Neural progenitor cell (in vitro differentiated cells): Measurements from ENCODE around the gene PIGO. TPM values are rescaled to one million over a fixed set of nuclear protein-coding genes. Genes with fewer than 3 reads are reported as not detected.

Source experiments
- DNase-seq: peaks from one replicate; pipeline ENCODE4 v3.0.0-alpha.2; 2016; ENCODE audit warnings: low spot score
- H2AFZ ChIP-seq: fragments of 200-600 bp; sonication (generic); replicated peaks from 2 replicates; pipeline ENCODE4 v1.6.1; 2016; ENCODE audit warnings: antibody characterized with exemption
- H3F3A ChIP-seq: fragments of 200-600 bp; sonication (generic); 2 replicates; pipeline ENCODE4 v1.6.1; 2016; ENCODE audit warnings: antibody characterized with exemption, low read depth
- H3K27ac ChIP-seq: fragments of 200-600 bp; sonication (generic); 2 replicates; pipeline ENCODE4 v1.5.1; 2016; ENCODE audit warnings: mild to moderate bottlenecking
- H3K27me3 ChIP-seq: fragments of 200-600 bp; sonication (generic); 2 replicates; pipeline ENCODE4 v1.6.1; 2016; ENCODE audit warnings: mild to moderate bottlenecking, moderate library complexity
- H3K36me3 ChIP-seq: fragments of 200-600 bp; sonication (generic); 2 replicates; pipeline ENCODE4 v1.5.1; 2016
- H3K4me1 ChIP-seq: fragments of 200-600 bp; sonication (generic); 2 replicates; pipeline ENCODE4 v1.6.1; 2016; ENCODE audit warnings: mixed run types
- H3K4me2 ChIP-seq: fragments of 200-600 bp; sonication (generic); 2 replicates; pipeline ENCODE4 v1.6.1; 2016
- H3K4me3 ChIP-seq: fragments of 200-600 bp; sonication (generic); 2 replicates; pipeline ENCODE4 v1.5.1; 2016
- H3K79me2 ChIP-seq: fragments of 200-600 bp; sonication (generic); 2 replicates; pipeline ENCODE4 v1.6.1; 2016; ENCODE audit warnings: low read depth
- H3K9ac ChIP-seq: fragments of 200-600 bp; sonication (generic); 2 replicates; pipeline ENCODE4 v1.6.1; 2016
- H3K9me3 ChIP-seq: fragments of 200-600 bp; sonication (generic); 2 replicates; pipeline ENCODE4 v1.5.1; 2016; ENCODE audit warnings: low read depth
- H4K20me1 ChIP-seq: fragments of 200-600 bp; sonication (generic); 2 replicates; pipeline ENCODE4 v1.6.1; 2016; ENCODE audit warnings: low read depth
- H3K27ac Mint-ChIP-seq: 3 replicates; pipeline ENCODE4 v1.8.0; 2021; ENCODE audit warnings: mixed read lengths
- H3K27me3 Mint-ChIP-seq: 2 replicates; pipeline ENCODE4 v1.8.0; 2022; ENCODE audit warnings: low read depth, mild to moderate bottlenecking, inconsistent platforms, moderate library complexity, mixed read lengths; ENCODE audit not compliant: insufficient read depth
- H3K36me3 Mint-ChIP-seq: 3 replicates; pipeline ENCODE4 v1.8.0; 2021; ENCODE audit warnings: mixed read lengths
- H3K4me1 Mint-ChIP-seq: 3 replicates; pipeline ENCODE4 v1.8.0; 2021; ENCODE audit warnings: mixed read lengths
- H3K4me3 Mint-ChIP-seq: 3 replicates; pipeline ENCODE4 v1.8.0; 2021; ENCODE audit warnings: mild to moderate bottlenecking, moderate library complexity, mixed read lengths
- H3K9me3 Mint-ChIP-seq: 3 replicates; pipeline ENCODE4 v1.8.0; 2020; ENCODE audit warnings: mixed read lengths
- EZH2 ChIP-seq: fragments of 200-600 bp; sonication (generic); IDR thresholded peaks from 2 replicates; pipeline ENCODE4 v1.6.1; 2017; ENCODE audit warnings: antibody characterized with exemption, mild to moderate bottlenecking, moderate library complexity
- EZH2phosphoT487 ChIP-seq: fragments of 200-600 bp; sonication (generic); IDR thresholded peaks from 2 replicates; pipeline ENCODE4 v1.6.1; 2017; ENCODE audit warnings: antibody characterized with exemption
- total RNA-seq: library from RNA; depleted of rRNA; stranded (reverse); fragments of >200 nt; gene quantifications from 2 replicates; pipeline ENCODE4 v1.2.3, GENCODE V29; 2015; ENCODE audit warnings: low replicate concordance
- TF ChIP-seq, protein P1 (sequence below): fragments of 200-600 bp; sonication (generic); IDR thresholded peaks from 2 replicates; pipeline ENCODE4 v1.5.1; 2017; ENCODE audit warnings: antibody characterized with exemption, mild to moderate bottlenecking

Gene PIGO
- total RNA-seq, 1 donor from 2014 or later = 12.3 TPM

DNA sequence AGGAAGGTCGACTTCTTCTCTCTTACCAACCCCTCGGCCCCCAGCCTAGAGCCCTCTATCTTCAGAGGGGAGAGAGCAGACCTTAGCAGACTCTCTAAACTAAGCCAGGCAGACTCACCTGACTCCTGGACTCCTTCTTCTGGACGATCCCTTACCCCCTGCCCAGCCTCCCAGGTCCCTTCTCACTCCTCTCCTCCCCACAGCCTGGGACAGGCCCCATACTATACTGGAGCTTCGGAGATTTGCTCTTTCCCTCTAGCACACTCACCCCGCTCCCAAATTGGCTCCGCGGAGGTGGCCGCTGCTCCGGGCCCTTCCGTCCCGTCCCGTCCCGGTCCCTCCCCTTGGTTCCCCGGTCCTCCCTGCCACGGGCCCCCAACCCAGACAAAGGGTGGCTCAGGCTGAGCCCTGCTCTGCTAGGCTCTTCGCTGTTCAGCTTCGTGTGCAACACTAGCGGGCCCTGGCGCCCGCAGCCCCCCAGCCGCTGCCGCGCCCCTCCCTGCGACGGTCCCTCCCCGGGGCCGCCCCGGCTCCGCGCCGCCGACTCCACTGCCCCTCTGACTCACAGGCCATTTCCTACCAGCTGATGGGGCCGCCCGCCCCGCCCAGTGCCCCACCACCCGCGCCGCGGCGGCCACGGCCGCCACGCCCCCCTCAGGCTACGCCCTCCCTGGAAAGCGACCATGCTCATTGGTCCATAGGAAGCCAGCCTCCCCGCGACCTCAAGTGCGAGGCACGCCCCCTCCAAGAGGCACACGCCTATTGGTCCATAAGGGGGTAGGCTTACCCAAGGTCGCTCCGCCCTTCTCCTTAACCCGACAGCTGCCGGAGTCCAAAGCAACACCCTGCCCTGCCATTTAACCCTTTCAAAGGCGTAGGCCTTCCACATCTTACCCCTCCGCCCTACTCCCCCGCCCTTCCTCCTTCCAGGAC lies 14.9 kb upstream of the PIGO start:
- peaks cover 14% of the 10 kb centered on the region for H3K36me3 Mint-ChIP-seq
- Histone ChIP-seq H3F3A (peaks cover 22% of the 10 kb centered on the region), H3K4me1 (peaks cover 23% of the 10 kb centered on the region), H3K9me3 (no peaks in the 10 kb centered on the region), H3K36me3 (no peaks in the 10 kb centered on the region), H3K79me2 (peaks cover 29% of the 10 kb centered on the region), H3K27ac (no peak overlapping the region), H3K27me3 (no peaks in the 10 kb centered on the region), H3K4me3 (peak overlapping the region; percentile 71), H2AFZ (peak overlapping the region; percentile 2), H4K20me1 (peaks cover 23% of the 10 kb centered on the region), H3K9ac (peak overlapping the region; percentile 27), H3K4me2 (peak overlapping the region; percentile 82)
- peaks cover 2% of the 10 kb centered on the region for H3K27me3 Mint-ChIP-seq
- no peaks in the 10 kb centered on the region for H3K9me3 Mint-ChIP-seq
- H3K4me3 Mint-ChIP-seq = peak overlapping the region; percentile 88
- DNase-seq = peak; percentile 100
- TF ChIP-seq EZH2 (no peak), EZH2phosphoT487 (no peak)
- TF ChIP-seq, protein P1, sequence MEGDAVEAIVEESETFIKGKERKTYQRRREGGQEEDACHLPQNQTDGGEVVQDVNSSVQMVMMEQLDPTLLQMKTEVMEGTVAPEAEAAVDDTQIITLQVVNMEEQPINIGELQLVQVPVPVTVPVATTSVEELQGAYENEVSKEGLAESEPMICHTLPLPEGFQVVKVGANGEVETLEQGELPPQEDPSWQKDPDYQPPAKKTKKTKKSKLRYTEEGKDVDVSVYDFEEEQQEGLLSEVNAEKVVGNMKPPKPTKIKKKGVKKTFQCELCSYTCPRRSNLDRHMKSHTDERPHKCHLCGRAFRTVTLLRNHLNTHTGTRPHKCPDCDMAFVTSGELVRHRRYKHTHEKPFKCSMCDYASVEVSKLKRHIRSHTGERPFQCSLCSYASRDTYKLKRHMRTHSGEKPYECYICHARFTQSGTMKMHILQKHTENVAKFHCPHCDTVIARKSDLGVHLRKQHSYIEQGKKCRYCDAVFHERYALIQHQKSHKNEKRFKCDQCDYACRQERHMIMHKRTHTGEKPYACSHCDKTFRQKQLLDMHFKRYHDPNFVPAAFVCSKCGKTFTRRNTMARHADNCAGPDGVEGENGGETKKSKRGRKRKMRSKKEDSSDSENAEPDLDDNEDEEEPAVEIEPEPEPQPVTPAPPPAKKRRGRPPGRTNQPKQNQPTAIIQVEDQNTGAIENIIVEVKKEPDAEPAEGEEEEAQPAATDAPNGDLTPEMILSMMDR = no peak
- peak overlapping the region; percentile 61 for H3K27ac Mint-ChIP-seq
- H3K4me1 Mint-ChIP-seq = peaks cover 50% of the 10 kb centered on the region

DNA sequence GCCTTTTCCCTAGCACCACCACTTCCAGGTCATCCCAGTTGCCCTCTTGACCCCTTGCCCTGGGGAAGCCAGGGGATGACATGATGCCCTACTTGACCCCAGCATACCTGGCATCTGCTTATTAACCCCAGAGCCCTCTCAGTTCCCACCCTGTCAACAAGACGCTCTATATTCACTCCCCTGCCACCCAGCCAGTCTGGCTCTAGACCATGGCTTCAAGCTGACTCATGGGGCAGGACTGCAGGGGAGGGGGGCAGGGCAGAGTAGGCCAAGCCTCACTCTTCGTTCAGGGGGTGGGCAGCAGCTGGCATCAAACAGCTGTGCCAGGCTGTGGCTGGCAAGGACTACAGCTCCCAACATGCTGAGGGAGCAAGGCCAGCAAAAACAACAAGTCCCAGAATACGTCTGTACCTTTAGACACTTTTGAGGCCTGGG lies 14.0 kb upstream of the PIGO start:
- Mint-ChIP-seq H3K4me3 (peak overlapping the region; percentile 88), H3K36me3 (peaks cover 19% of the 10 kb centered on the region), H3K27ac (no peak overlapping the region), H3K27me3 (peaks cover 6% of the 10 kb centered on the region), H3K4me1 (peaks cover 58% of the 10 kb centered on the region), H3K9me3 (no peaks in the 10 kb centered on the region)
- TF ChIP-seq EZH2 = no peak
- no peak for TF ChIP-seq EZH2phosphoT487
- TF ChIP-seq, protein P1 = no peak
- Histone ChIP-seq H2AFZ (no peak overlapping the region), H3K4me2 (peak overlapping the region; percentile 82), H3F3A (peaks cover 22% of the 10 kb centered on the region), H3K36me3 (no peaks in the 10 kb centered on the region), H3K27me3 (no peaks in the 10 kb centered on the region), H4K20me1 (peaks cover 23% of the 10 kb centered on the region), H3K27ac (no peak overlapping the region), H3K4me3 (no peak overlapping the region), H3K79me2 (peaks cover 29% of the 10 kb centered on the region), H3K9ac (no peak overlapping the region), H3K4me1 (peaks cover 23% of the 10 kb centered on the region), H3K9me3 (no peaks in the 10 kb centered on the region)
- DNase-seq = no peak

DNA sequence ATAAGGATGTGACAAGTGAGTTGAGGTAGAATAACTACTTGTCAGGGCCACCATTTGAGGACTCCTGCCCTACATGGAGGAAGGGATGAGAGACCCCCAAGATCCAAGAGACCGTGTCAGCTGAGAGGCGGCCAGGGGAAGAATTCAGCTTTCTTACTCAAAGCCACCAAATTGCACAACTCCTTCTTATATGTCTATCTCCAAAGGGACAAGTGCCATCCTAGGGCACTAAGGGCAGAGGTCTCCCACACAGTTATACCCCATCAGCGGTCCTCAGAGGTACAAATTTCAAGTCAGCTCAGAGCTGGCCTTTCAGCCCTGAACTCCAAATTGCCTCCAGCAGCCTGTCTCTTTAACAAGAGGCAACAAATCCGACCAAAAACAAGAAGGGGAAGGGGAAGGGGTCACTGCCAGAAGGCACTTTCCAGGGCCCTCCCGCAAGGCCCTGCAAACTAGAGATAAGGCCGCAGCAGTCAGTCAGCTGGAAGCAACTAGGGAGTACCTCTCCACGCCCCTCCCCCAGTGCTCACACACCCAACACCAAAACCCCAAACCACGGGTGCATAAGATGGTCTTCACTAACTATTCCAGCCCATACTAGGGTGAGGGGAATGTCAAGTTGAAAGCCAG lies 12.7 kb upstream of the PIGO start:
- Histone ChIP-seq H3K4me1 (peaks cover 27% of the 10 kb centered on the region), H4K20me1 (peaks cover 23% of the 10 kb centered on the region), H3K4me2 (no peak overlapping the region), H3K9ac (no peak overlapping the region), H2AFZ (no peak overlapping the region), H3K79me2 (peaks cover 26% of the 10 kb centered on the region), H3F3A (peaks cover 16% of the 10 kb centered on the region), H3K36me3 (no peaks in the 10 kb centered on the region), H3K27me3 (no peaks in the 10 kb centered on the region), H3K4me3 (no peak overlapping the region), H3K27ac (no peak overlapping the region), H3K9me3 (no peaks in the 10 kb centered on the region)
- H3K4me3 Mint-ChIP-seq = peak overlapping the region; percentile 48
- peak overlapping the region; percentile 9 for H3K27ac Mint-ChIP-seq
- TF ChIP-seq EZH2 (no peak), EZH2phosphoT487 (no peak)
- TF ChIP-seq, protein P1 = no peak
- H3K4me1 Mint-ChIP-seq = peaks cover 64% of the 10 kb centered on the region
- peaks cover 10% of the 10 kb centered on the region for H3K27me3 Mint-ChIP-seq
- peaks cover 23% of the 10 kb centered on the region for H3K36me3 Mint-ChIP-seq
- no peaks in the 10 kb centered on the region for H3K9me3 Mint-ChIP-seq
- DNase-seq = no peak
